Hematopoietic multipotent progenitor cell treated with erythropoietin and hydrocortisone succinate and interleukin-3 and kit ligand, for 17 days (in vitro differentiated cells): ENCODE results near the gene SCRN1.

Experiments used
- DNase-seq: peaks from one replicate; pipeline ENCODE4 v3.0.0-alpha.2; 2015; ENCODE audit warnings: low spot score

SCRN1 gene

GRCh38 chr7:30003098-30003497 is 13.5 kb upstream of the SCRN1 start:
- DNase-seq: no peak

DNA sequence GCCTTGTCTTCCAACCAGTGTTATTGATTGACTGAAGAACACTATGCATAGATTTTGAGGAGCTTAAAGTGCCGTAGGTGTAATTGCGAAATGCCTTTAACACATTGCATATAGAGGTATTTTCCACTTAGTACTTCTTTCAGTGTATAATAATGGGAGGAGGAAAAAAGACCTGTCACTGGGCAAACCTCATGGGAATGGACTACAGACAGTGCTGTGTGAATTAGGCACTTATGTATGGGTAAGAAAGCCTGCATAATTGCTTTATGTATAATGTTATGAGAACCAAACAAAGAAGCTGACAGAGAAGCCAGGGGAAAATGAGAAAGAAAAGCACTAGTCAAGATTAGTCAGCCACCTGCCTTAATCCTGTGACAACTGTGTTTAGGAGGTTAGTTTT is 12.4 kb upstream of the SCRN1 start:
- DNase-seq: no peak

DNA sequence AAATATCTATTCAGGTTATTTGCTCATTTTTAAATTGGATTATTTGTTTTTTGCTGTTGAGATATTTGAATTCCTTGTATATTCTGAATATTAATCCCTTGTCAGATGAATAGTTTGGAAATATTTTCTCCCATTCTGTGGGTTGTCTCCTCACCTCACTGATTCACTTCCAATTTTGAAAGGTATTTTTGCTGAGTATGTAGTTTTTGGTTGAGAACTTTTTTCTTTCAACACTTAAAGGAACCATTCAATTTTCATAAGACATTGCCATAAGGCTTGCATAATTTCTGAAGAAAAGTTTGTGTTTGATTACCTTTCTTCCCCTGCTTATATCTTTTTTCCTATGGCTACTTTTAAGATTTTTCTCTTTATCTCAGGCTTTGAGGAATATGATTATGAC is 8.9 kb upstream of the SCRN1 start:
- DNase-seq: no peak

GRCh38 chr7:29996321-29996720 is 6.7 kb upstream of the SCRN1 start:
- DNase-seq: no peak

GRCh38 chr7:29995652-29996051 is 6.1 kb upstream of the SCRN1 start:
- no peak for DNase-seq

- no peak for DNase-seq
These were observed 3.5 kb upstream of the SCRN1 start for GRCh38 chr7:29993140-29993539.

DNA sequence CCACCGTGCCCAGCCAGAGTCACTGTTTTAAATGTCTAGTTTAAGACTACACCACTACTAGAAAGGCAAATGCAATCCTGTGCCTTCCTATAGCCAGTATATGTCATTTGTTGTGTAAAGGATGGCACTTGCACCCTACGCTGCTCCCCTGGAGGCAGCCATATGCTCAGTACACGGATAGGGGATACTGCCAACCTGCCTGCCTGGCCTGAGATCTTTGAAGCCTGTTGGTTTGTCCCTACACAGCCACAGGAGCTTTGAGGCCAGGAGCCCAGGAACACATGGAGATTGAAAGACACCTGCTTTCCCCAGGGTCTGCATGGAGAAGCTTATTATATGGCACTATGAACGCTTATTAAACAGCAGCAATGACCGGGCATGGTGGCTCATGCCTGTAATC is 2.3 kb upstream of the SCRN1 start:
- DNase-seq: no peak

GRCh38 chr7:29990931-29991330 is 1.3 kb upstream of the SCRN1 start:
- DNase-seq: no peak

DNA sequence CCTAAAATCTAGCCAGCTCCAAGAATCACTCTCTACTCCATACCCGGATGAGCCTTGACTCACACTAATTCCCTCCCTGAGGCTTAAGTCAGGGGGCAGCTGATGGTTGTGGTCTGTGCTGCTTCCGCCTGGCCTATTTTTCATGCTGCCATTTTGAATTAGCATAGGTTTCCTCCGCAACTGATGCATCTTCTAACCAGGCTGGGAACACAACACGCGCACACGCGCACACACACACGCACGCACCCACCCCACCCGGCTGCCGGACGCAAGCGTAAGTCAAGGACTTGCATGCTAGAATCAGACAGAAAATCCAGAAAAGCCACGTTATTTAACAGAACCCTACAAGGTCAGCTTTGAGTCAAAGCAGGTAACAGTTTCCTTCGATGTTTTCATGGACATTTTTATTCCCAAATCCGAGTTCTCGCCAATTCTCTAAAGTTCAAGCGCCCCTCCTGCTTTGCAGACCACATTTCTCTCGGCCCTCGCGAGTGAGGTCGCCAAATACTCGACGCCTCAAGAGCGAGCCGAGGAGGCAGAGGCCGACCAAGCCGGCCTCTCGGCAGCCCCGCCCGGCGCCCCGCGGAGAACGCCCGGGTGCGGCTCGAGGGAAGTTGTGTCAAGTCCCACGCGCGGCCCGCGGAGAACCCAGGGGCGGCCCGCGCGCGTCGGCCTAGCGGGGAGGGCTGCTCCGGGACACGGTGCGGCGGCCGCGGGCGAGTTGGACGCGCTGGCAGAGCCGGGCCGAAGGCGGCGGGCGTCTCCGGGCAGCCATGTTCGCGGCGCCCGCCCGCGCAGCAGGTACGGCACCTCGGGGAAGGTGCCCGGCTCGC is 961 bp downstream of the SCRN1 start:
- no peak for DNase-seq

- no peak for DNase-seq
These were observed 1.7 kb downstream of the SCRN1 start for GRCh38 chr7:29987811-29988317.

DNA sequence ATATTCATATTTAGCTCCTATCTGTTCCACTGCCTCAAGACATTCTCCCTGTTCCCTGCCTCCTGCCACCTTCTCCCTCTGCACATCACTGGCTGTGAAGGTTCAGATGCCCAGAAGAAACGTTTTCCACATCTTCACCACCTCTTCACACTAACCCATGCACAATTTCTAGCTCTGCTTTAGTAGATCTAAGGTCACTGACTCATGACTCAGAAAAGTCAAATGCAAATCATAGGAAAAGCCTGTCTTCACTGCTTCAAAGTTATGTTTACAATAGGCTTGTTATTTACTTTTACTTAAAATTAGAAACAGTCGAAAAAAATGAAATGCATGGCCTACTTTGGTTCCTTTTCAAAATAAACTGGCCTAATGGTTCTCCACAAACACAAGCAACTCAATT is 2.5 kb downstream of the SCRN1 start:
- DNase-seq: no peak

- DNase-seq: no peak
These were observed 9.4 kb downstream of the SCRN1 start for GRCh38 chr7:29980151-29980550.

GRCh38 chr7:29977886-29978651 is 11.5 kb downstream of the SCRN1 start:
- no peak for DNase-seq

- no peak for DNase-seq
These were observed 12.8 kb downstream of the SCRN1 start for GRCh38 chr7:29976673-29977415.

- DNase-seq: no peak
These were observed 13.3 kb downstream of the SCRN1 start for GRCh38 chr7:29976266-29976665.

DNA sequence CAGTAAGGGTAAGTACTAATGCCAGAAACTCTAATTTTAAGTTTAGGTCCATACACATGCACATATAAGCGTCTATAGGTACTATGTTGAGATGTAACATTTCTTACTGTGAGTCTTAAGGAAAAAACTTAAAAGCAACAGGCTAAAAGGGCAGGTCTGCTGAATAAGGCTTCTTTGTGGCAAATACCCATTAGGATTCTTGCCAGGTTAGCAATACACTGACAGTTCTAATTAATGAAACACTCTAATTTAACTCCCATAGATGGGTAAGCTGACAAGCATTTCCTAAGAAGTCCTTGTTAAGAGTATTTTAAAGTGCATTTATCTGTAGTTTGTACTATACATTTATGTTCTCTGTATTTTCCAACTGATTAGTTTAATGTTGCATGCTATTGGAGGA is 14.0 kb downstream of the SCRN1 start:
- DNase-seq: no peak

- no peak for DNase-seq
These were observed 15.3 kb downstream of the SCRN1 start for GRCh38 chr7:29974286-29974685.

GRCh38 chr7:29972315-29972669 is 17.3 kb downstream of the SCRN1 start:
- no peak for DNase-seq

GRCh38 chr7:29971566-29972314 is 17.9 kb downstream of the SCRN1 start:
- DNase-seq: no peak

- DNase-seq: no peak
These were observed 19.4 kb downstream of the SCRN1 start for GRCh38 chr7:29970158-29970557.

DNA sequence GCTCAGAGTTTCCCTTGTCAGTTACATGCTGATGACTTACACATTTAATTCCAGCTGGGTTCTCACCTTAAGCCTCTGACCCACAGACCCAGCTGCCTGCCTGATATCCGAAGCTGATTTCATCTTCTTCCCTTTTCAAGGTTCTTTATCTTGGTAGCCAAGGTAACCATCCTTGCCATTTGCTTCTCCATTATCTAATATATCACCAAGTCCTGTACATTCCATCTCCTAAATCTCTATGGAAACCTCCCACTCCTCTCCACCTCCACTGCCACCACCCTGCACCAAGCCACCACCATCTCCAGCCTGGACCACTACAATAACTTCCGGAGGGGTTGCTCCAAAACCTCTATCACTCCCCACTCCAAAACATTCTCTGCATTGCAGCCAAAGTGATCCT is 19.9 kb downstream of the SCRN1 start:
- DNase-seq: no peak
